ENCODE data around the gene ALKBH5.
A peak's percentile ranks its signal among the peaks of the same experiment; 100 is the strongest.

- TF ChIP-seq CTCF (IDR thresholded peaks at IDR 0.05; ENCODE audit: control extremely low read depth in 1 of 3, insufficient read depth in 1 of 3, low read depth in 1 of 3, low read length in 3 of 3) (peak; percentile 38 to 56 (median 55)), CBX8 (IDR thresholded peaks at IDR 0.05; ENCODE audit: borderline replicate concordance, low read depth, low read length) (no peak), EZH2 (IDR thresholded peaks at IDR 0.05; ENCODE audit: low read depth, low read length, severe bottlenecking) (no peak), ZNF274 (IDR thresholded peaks at IDR 0.05; ENCODE audit: borderline replicate concordance, extremely low read depth, low read length) (no peak), USF2 (IDR thresholded peaks at IDR 0.05; ENCODE audit: low read length) (no peak), NRF1 (IDR thresholded peaks at IDR 0.05; ENCODE audit: low read depth, low read length) (no peak)
Observed at GRCh38 chr17:18191967-18192366, 8.3 kb downstream of the ALKBH5 start.
